HG03575 (cell line): ENCODE data around the gene VEPH1.

Source experiments
- ATAC-seq: cut with Tn5 transposase; IDR thresholded peaks from one replicate; pipeline ENCODE4 v1.9.1; 2021; ENCODE audit not compliant: unreplicated experiment, insufficient number of reproducible peaks, low FRiP score; ENCODE audit errors: extremely low read depth

Gene VEPH1

GRCh38 chr3:157445857-157446256 lies 57.4 kb downstream of the VEPH1 start:
- no peak for ATAC-seq

GRCh38 chr3:157444797-157445184 lies 58.4 kb downstream of the VEPH1 start:
- no peak for ATAC-seq

GRCh38 chr3:157443905-157444796 lies 59.1 kb downstream of the VEPH1 start:
- ATAC-seq = no peak

DNA sequence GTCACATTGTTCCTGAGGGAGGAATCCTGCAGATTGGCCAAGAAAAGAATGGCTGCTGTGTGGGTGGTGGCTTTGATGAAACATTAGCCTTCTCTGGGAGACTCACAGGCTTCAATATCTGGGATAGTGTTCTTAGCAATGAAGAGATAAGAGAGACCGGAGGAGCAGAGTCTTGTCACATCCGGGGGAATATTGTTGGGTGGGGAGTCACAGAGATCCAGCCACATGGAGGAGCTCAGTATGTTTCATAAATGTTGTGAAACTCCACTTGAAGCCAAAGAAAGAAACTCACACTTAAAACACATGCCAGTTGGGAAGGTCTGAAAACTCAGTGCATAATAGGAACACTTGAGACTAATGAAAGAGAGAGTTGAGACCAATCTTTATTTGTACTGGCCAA lies 60.5 kb downstream of the VEPH1 start:
- ATAC-seq = no peak

DNA sequence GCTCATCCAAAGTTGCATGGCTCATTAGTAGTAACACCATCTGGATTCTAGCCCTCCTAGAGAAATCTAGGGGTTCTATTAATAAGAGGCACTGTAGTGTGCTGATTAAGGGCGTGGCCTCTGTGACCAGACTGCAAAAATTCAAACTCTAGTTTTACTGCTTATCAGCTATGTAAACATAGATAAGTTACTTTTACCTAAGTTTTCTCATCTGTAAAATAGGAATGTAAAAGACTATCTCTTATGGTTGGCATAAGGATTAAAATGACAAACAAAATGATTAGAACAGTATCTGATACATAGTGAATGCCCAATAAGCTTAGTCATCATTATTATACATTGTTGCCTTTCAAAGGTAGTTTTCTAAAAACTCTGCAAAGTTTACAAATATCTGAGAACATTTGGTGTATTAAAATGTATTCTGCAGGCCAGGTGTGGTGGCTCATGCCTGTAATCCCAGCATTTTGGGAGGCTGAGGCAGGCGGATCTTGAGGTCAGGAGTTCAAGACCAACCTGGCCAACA lies 62.1 kb downstream of the VEPH1 start:
- no peak for ATAC-seq

DNA sequence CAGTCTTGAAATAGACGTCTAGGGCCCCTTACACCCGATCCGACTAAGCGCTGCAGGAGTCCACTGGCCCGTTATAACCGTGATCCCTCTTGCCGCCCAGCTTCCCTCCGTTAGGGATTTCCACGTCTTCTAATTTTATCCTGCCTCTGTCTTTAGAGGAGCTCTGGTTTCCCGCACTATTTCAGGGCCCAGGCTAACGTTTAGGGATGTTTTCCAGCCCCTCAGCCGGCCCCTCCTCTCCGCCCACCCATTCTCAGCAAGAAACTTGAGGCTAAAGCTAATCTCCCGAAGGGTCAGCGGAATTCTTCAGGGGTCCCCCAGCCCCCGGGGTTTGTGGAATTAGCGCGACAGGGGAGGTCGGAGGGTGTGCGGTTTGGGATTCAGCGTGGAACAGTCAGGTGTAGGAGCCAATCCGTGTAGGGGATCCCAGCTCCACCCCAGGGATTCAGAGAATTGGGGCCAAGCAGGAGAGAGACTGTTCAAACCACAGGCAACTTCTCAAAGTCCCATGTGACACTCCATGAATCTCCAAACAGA lies 65.0 kb downstream of the VEPH1 start:
- ATAC-seq = no peak

DNA sequence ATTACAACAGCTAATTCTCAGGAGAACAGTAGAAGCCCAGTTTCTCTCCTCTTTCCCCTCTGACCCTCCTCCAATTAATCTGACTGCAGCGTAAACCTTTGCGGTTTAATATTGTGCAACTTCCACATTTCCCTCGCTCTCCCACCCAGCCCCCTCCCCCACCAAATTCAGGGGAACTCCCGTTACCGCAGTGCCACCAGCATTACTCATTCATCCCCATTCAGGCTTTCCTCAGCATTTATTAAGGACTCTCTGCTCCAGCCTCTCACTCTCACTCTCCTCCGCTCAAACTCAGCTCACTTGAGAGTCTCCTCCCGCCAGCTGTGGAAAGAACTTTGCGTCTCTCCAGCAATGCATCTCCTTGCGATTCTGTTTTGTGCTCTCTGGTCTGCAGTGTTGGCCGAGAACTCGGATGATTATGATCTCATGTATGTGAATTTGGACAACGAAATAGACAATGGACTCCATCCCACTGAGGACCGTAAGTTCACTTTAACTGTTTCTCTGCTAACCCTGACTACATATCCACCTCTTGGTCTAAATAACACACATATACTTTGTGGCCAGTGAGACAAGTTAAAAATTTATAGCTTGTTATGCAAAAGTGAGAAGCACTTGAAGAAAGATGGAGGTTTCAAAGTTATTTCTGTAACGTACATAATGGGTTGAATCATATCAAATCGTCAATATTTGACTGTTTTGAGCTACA lies 66.5 kb downstream of the VEPH1 start, which contains the start of gene PTX3:
TSS of gene PTX3 (plus strand) at position 268 of the 709 bp plus-strand sequence. CDS start at position 352, 84 bp downstream.
- no peak for ATAC-seq

DNA sequence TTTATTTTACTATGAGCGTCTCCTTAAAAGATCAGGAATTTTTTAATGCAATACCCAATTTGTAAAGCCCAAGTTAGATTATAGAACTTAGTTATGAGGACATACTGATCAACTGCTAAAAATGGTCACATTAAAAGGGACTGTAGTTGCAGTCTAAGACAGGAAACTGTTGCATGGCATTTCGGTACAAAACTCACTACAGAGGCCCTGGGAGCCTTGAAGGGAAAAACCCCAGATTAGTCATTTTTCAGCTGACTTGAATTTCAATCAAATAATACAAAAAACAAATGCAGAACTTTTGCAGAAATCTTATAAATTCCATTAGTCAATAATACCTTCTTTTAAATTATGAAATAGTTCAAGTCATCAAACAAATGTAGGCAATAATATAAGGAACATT lies 73.5 kb downstream of the VEPH1 start:
- ATAC-seq = no peak

DNA sequence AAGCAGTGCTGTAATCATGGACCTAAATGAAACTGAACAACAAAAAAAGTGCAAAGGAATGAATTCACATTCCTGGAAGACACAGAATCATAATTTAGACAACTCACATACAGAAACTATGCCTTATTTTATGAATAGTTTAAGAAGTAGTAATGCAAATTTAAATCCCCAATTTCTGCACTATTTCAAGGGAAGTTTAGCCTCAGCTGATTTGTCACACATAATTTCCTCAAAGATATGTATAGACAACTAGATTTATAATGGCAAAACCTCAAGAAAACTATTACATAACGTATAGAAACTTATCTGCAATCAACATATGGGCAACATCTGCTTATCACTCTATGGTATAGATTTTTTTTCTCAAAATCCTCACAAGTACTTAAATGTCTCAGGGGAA lies 74.4 kb downstream of the VEPH1 start:
- no peak for ATAC-seq

DNA sequence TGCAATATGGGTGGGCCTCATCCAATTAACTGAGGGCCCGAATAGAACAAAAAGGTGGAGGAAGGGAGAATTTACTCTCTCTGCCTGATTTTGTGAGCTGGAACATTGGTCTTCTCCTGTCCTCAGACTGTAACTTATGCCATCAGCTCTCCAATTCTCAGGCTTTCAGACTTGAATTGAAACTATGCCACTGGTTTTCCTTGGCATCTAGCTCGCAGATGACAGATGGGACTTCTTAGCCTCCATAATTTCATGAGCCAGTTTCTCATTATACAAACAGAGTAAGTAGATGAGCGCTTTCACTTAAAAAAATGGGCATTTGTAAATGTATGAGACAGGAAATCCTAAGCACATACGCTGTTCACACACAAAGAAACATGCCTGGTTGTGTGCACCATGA lies 75.3 kb downstream of the VEPH1 start:
- no peak for ATAC-seq

- no peak for ATAC-seq
Measured at GRCh38 chr3:157423337-157423736, 79.9 kb downstream of the VEPH1 start.

DNA sequence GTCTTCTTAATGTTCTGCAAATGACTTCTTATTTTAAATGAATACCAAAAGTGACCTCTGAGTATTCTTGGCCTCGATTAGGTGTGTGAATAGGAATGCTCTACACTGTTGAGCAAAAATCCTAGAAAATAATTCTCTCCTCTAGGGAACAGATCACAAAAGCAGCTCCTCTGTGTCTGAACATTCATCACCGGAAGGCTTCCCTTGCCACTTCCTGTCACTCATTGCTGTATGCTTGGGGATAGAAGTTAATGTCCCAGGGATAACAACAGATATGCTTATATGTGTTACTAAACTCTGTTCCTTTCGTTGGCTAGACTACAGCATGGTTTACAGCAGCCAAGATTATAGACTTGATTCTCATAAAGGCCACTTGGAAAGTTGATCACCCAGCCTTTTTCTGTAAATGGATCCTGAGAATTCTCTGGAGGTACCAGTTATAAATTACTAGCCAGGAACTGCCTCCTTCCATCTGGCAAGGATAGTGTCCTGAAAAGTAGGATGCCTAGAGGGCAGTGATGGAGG lies 82.5 kb downstream of the VEPH1 start:
- ATAC-seq = no peak

GRCh38 chr3:157418104-157418503 lies 85.1 kb downstream of the VEPH1 start:
- no peak for ATAC-seq

GRCh38 chr3:157417247-157417646 lies 86.0 kb downstream of the VEPH1 start:
- ATAC-seq = no peak

DNA sequence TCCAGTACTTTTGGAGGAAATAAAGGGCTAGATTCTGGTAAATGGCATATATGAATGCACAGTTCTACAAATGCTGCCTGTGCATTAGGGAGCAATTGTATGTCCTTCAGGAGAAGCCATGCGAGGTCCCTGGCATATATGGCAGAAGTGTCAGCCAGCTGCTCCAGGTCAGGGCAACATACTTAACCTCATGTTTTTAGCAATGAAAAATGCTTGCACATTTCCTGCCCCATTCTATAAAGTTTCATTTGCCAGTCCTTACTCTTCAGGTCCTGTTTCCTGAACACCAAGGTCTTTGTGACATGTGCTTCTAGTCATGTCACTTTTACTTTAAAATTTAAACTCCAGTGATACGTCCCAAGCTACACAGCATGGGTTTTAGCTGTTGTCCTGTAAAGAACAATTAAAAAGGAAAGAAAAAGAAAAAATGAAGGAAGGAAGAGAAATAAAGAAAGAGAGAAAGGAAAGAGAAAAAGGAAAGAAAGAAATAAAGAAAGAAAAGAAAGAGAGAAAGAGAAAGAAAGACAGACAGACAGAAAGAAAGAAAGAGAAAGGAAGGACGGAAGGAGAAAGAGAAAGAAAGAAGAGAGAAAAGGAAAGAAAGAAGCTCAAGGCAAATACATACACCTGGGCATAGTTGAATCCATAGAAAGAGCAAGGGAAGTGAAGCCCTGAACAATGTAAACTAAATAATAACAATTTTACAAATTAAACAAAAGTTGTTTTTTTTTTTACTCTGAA lies 86.7 kb downstream of the VEPH1 start:
- no peak for ATAC-seq

DNA sequence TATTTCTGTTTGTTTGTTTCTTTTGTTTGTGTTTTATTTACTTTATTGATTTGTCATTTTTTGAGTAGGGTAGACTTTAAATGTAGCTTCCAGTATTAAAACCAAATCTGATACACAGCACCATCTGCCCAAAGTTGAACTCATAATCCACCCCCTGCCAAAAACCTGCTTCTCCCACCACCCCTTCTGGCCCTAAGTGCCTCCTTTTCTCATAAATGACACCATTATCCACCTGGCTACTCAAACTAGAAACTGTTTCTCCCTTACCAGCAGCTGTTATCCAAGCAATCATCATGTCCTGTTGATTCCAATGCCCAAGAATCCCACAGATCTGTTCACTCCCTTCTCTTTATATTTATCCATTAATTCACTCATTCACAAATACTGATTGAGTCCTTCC lies 88.4 kb downstream of the VEPH1 start:
- no peak for ATAC-seq

DNA sequence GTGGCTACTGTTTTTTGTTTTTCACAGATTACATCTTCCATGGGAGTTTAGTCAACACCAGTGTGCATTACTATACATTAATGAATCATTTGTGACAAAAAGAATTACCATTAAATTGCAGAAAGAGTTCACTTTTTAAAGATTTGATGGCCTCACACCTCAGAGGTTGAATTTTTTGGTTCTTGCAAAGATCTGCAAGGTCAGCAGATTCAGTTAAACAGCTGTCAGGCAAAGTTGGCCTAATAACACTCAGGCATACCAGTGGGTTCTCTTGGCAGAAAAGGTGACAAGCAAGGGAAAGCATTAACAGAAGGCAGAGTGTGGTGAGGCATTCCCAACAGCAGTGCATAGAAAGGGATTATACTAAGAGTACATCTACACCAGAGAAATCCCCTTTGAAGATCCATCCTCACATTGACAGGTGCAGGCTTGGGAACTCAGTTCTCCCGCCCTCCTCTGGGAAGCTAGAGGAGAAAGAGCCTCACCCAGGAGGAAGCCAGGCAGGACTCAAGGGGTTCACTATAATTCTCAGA lies 90.8 kb downstream of the VEPH1 start:
- ATAC-seq = no peak

- no peak for ATAC-seq
Measured at GRCh38 chr3:157410945-157411344, 92.3 kb downstream of the VEPH1 start.

DNA sequence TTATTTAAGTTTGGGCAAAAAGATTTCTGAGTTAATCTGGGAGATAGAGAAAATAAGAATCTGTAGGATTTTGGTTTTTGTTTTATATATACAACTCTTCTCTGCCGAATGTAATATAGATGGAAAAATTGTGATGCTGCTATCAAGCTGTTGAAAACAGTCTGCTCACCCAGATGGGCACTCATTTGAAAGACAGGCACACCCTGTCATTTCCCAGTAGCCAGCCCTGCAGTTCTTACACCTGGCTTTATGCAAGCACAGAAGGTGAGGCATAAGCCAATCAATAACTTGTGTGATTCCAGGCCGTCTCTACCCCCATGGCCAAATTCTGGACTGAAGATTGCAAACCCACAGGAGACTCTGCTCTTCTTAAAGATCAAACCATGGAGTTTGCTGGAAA lies 93.7 kb downstream of the VEPH1 start:
- ATAC-seq = no peak
